ENCODE data around the gene CBX4. TPM values are rescaled to one million over a fixed set of nuclear protein-coding genes. Genes with fewer than 3 reads are reported as not detected.
A peak's percentile ranks its signal among the peaks of the same experiment; 100 is the strongest.

The CBX4 gene
- total and polyA plus RNA-seq, 2 of the 13 experiments (the other 11 are each of a cell fraction or from before 2014, with no cell fraction given), result 25.8 to 50.8 TPM

GRCh38 chr17:79837888-79838521 lies 1.2 kb downstream of the CBX4 start (continued):
- TF ChIP-seq CHD2 (IDR thresholded peaks at IDR 0.05; ENCODE audit: low read depth, low read length) (no peak), HES4 (CRISPR knock-in tag; IDR thresholded peaks at IDR 0.05; ENCODE audit: borderline replicate concordance) (0 out of 2 replicates have a peak, but pooled peaks have one; percentile 2), MZF1 (CRISPR knock-in tag; IDR thresholded peaks at IDR 0.05; ENCODE audit: borderline replicate concordance) (no peak), ZBTB8A (CRISPR knock-in tag; IDR thresholded peaks at IDR 0.05; ENCODE audit: borderline replicate concordance, low read depth) (no peak), HOXD1 (CRISPR knock-in tag; IDR thresholded peaks at IDR 0.05) (no peak), PRDM4 (CRISPR knock-in tag; IDR thresholded peaks at IDR 0.05; ENCODE audit: borderline replicate concordance) (no peak), RNF2 (conservative IDR thresholded peaks at IDR 0.05; ENCODE audit: low read depth) (no peak), WIZ (CRISPR knock-in tag; IDR thresholded peaks at IDR 0.05) (0 out of 2 replicates have a peak, but pooled peaks have one; percentile 37), DMTF1 (CRISPR knock-in tag; IDR thresholded peaks at IDR 0.05) (no peak), ZNF354B (CRISPR knock-in tag; IDR thresholded peaks at IDR 0.05) (no peak), TFE3 (CRISPR knock-in tag; IDR thresholded peaks at IDR 0.05) (no peak), ZNF329 (CRISPR knock-in tag; IDR thresholded peaks at IDR 0.05; ENCODE audit: low read depth) (no peak), BCL3 (CRISPR knock-in tag; IDR thresholded peaks at IDR 0.05) (no peak), ZNF781 (CRISPR knock-in tag; IDR thresholded peaks at IDR 0.05; ENCODE audit: borderline replicate concordance, not compliant biosample characterization) (no peak), ZNF543 (CRISPR knock-in tag; IDR thresholded peaks at IDR 0.05) (no peak)
